DMS 273 (cell line): ENCODE results near the gene SEBOX.
A peak's percentile ranks its signal among the peaks of the same experiment; 100 is the strongest.

Experiments used
- DNase-seq: peaks from one replicate; lab custom pipeline; 2025; ENCODE audit not compliant: unreplicated experiment; lab: John Stamatoyannopoulos, UW

SEBOX gene

DNA sequence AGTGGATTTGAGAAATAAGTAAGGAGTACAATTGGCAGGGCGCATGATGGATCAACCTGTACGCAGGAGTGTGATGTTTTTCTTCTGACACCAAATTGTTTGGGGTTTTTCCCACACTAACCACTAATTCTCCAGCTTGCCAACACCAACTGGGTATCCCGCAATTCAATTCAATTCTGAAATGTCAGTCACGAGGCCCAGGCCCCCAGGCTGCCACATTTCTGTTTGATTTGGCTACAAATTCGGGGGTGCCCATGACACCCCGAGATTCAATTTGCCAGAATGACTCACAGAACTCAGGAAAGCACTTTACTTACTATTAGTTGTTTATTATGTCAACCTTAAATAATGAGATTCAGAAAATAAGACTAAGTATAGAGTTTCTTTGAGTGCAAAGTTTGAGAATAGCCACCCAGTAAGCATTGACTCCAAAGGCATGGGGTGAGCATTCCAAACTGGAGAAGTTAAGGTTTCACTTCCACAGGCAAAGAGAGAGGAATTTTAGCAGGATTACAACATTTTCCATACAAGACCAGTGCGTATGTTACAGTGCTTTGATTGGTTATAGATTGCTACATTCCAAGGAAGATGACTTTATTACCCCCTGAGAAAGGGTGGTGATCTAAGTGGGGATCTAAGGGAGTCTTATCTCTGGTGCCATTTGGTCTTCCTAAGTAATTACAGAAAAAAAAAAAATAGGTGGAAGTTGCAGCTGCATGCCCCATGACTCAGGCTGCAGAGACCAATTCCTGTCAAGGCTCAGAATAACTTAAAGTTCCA, 29.5 kb upstream of the SEBOX start:
- no peak for DNase-seq

DNA sequence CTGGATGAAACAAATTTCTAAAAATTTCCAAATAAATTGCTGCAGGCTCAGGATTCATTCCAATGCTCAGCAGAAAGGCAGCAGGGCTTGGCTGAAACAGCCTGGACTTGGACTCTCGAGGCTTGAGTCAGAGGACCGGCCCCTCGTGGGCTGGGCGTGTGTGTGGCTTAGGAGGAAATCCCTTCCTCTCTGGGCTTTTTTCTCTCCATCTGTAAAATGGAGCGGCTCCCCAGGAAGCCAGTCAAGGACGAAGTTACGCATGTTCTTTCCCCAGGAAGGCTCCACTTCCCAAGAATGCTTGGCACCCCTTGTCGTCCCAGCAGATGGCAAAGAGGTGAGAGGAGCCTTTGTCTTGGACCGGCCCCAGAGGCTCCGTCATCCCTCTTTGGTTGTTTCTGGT, 27.5 kb upstream of the SEBOX start:
- DNase-seq: no peak

DNA sequence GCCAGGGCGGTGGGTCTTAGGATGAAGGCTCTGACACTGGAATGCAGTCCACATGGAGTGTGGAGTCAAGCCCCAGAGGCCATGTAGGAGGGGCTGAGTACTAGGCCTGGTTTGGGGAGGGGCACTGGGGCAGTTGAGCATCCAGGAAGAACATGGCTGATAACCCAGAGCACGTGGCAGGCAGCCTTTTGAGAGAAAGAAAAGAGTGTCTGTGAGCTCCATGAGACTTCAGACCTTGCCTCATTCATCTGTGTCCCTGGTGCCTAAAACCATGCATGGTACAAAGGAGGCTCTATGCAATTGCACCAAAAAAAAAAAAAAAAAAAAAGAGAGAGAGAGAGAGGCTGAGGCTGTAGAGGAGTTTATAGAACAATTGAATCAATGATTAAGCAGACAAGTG, 26.4 kb upstream of the SEBOX start:
- DNase-seq: no peak

DNA sequence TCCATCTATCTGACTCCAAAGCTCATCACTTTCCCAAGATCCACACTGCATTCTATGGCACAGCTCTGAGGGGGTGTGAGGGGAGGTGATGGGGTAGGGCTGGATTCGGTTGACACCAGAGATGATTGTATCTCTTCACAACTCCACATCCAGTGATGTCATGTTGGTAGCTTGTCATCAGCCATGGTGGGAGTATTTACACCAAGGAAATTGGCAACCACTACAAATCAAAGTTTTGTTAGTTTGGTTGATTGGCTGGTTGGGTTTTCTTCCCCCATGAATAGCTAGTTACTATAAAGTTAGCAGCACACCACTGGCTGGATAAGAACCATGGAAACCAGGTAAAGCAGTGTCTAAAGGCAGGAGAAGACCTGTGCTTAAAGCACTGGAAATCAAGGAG, 26.0 kb upstream of the SEBOX start:
- DNase-seq: no peak

DNA sequence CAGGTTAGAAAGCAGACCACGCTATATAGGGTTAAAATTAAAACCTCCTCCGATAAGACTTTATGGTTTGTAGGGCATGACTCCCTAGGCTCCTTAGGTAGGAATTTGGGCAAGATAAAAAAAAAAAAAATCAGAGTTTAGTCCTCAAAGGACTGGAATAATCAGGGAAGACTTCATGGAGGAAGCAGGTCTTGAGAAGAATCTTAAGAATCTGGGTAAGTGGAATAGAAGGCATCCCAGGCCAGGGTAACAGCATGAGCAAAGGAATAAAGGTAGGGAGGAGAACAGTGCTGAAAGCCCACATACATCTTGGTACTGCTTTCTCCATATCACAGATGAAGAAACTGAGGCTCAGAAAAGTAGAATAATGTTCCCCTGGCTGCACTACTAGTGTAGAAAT, 25.6 kb upstream of the SEBOX start:
- DNase-seq: no peak

DNA sequence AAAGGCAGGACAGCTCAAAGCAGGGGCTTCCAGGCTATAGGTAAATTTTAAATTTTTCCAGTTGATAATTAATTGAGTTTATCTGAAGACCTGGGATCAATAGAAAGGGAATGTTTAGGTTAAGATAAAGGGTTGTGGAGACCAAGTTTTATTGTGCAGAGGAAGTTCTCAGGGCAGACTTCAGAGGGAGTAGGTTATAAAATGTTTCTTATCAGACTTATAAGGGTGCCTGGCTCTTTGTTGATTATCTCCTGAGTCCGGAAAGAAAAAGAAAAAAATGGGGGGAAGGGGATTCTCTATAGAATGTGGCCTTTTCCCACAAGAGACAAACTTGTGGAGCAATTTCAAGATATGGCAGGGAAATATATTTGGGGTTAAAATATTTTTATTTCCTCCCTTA, 25.1 kb upstream of the SEBOX start:
- no peak for DNase-seq

DNA sequence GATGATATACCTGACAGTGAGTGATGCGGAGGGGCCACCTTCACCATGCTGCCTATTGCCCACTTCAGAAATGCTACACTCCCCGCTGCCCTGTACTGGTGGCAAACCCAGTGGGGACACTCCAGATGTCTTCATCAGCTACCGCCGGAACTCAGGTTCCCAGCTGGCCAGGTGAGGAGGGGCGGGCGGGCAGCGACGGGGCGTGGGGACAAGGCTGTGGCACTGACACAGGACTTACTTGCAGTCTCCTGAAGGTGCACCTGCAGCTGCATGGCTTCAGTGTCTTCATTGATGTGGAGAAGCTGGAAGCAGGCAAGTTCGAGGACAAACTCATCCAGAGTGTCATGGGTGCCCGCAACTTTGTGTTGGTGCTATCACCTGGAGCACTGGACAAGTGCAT, 23.1 kb upstream of the SEBOX start:
- no peak for DNase-seq

DNA sequence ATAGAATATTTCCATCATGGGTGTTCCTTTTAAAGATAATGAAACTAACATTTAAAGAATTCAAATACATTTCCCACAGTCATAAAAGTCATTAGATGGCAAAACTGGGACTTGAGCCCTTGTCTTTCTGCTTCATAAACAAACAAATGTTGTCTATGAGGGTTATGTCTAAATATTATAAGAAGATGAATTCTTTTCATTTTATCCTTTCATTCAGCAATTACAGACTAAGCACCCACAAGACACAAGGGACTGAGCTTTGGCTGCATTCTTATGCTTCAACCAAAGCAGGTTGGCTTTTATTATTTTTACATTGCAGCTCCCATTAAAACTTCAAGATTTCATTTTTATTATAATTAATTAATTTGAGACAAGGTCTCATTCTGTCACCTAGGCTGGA, 21.4 kb upstream of the SEBOX start:
- no peak for DNase-seq

DNA sequence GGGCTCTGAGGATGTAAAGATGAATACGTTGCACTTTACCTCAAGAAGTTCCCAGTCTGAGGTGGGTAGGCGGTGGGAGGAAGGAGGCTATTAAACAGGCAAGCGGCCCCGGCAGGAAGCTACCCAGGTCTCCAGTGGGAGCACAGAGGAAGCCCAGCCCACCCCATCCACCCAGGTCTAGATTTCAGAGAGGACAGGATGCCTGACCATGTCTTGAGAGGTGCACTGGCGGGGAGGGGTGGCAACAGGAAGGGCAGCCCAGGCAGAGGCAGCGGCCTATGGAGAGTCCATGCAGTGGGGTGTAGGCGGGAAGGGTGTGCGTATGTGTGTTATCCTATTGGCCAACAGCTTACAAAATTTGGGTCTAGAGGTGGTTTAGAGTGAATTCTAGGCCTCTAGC, 20.4 kb upstream of the SEBOX start:
- no peak for DNase-seq

DNA sequence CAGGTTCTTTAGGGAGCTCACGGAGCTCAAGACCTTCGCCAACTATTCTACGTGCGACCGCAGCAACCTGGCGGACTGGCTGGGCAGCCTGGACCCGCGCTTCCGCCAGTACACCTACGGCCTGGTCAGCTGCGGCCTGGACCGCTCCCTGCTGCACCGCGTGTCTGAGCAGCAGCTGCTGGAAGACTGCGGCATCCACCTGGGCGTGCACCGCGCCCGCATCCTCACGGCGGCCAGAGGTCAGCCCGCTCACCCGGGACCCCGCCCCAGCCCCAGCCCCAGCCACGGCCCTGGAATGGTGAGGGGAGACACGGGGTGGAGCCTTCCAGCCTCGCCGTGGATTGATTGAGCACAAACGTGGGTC, 20.0 kb upstream of the SEBOX start:
- DNase-seq: no peak

DNA sequence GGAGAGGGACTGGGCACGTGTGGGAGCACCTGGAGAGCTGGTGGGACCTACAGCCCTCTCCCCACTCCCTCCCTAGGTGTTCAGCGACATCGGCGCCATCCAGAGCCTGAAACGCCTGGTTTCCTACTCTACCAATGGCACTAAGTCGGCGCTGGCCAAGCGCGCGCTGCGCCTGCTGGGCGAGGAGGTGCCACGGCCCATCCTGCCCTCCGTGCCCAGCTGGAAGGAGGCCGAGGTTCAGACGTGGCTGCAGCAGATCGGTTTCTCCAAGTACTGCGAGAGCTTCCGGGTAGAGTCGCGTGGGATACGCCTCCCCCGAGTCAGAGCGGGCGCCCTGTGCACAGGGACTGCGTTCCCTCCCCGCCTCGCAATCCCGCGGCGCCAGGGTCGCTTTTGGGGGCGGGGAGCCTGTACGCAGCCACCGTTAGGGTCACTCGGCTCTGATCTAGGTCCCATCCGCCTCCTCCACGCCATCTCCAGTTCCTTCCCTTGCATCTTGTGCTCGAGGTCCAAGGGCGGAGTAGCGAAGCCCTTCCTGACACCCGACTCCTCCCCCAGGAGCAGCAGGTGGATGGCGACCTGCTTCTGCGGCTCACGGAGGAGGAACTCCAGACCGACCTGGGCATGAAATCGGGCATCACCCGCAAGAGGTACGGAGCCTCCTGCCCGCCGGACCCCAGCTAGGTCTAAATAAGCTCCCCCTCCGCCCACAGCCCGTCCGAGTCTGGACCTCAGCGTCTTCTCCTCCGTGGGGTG, 19.5 kb upstream of the SEBOX start:
- no peak for DNase-seq

DNA sequence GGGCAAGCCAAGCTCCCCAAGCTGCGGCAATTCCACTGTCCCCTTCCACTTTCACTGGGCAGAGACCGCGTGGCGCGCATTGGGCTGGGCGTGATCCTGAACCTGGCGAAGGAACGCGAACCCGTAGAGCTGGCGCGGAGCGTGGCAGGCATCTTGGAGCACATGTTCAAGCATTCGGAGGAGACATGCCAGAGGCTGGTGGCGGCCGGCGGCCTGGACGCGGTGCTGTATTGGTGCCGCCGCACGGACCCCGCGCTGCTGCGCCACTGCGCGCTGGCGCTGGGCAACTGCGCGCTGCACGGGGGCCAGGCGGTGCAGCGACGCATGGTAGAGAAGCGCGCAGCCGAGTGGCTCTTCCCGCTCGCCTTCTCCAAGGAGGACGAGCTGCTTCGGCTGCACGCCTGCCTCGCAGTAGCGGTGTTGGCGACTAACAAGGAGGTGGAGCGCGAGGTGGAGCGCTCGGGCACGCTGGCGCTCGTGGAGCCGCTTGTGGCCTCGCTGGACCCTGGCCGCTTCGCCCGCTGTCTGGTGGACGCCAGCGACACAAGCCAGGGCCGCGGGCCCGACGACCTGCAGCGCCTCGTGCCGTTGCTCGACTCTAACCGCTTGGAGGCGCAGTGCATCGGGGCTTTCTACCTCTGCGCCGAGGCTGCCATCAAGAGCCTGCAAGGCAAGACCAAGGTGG, 16.3 kb upstream of the SEBOX start:
- DNase-seq: no peak

DNA sequence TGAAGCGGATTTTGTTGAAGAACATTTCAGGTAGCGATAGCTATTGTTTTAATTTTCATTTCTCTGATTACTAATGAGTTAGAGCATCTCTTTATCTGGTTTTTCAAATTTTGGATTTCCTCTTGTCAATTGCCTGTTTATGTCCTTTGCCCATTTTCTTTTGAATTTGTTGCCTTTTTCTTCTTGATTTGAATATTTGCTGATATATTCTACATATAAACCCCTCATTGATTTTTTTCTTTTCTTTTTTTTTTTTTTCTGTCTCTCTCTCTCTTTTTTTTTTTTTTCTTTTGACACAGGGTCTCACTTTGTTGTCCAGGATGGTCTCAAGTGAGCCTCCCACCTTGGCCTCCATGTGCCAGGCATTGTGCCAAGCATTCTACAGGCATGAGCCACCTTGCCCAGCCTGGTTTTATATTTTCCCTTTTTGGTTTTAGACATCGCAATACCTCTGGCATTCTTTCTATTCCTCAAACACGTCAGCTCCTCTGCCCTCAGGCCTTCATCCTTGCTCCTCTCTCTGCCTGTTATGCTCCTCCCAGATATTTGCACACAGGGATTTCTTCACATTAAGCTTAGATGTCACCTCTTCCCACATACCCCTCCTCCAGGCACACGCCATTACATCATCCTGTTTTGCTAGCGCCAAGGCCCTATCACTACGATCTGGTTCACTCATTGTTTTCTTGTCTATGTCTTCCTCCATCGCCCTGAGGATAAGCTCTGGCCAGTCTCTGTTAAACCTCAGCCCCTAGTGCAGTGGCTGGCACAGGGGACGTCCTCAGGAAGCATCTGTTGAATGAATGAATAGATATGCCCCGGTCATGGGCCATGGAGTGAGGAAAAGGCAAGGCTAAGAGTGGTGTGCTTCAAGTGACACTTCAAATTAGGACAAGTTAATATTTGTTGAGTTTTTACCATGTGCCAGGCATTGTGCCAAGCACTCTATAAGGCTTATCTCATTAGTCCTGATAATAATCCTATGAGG, 15.1 kb upstream of the SEBOX start:
- DNase-seq: no peak

DNA sequence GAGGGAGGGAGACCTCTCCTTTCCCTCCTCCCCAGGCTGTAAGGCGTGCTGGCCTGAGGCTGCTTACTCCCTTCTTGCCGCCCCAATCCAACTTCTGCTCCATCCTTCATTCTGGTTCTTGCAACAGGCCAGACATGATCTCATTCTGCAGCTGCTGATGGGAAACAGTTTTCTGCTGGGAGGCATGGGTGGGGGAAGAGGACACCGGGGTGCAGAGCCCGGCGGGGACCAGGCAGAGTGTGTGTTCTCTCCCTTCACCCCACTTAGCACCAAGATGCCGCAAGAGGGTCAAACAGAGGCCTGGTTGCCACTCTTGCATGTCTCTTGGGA, 7.9 kb upstream of the SEBOX start:
- DNase-seq: peak; percentile 50

DNA sequence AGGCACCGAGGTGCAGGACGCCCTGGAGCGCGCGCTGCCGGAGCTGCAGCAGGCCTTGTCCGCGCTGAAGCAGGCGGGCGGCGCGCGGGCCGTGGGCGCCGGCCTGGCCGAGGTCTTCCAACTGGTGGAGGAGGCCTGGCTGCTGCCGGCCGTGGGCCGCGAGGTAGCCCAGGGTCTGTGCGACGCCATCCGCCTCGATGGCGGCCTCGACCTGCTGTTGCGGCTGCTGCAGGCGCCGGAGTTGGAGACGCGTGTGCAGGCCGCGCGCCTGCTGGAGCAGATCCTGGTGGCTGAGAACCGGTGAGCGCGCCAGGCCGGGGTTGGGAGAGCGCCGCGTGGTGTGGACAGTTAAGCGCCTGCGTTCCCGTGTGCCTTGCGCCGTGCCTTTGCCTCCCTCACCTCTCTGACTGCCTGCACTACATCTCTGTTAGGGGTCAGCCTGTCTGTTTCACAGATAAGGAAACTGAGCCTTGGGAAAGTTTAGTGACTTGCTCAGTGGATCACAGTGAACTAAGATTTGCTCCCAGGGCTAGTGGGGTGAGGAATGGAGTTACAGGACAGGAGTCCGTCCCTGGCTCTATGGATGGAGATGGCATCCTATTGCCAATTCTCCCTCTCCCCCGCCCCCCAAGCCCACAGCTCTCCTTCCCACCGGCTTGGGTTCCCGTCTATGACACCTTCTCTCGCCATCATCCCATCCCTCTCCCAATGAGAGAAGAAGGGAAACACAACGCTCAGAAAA, 7.4 kb upstream of the SEBOX start:
- DNase-seq: peak; percentile 74

DNA sequence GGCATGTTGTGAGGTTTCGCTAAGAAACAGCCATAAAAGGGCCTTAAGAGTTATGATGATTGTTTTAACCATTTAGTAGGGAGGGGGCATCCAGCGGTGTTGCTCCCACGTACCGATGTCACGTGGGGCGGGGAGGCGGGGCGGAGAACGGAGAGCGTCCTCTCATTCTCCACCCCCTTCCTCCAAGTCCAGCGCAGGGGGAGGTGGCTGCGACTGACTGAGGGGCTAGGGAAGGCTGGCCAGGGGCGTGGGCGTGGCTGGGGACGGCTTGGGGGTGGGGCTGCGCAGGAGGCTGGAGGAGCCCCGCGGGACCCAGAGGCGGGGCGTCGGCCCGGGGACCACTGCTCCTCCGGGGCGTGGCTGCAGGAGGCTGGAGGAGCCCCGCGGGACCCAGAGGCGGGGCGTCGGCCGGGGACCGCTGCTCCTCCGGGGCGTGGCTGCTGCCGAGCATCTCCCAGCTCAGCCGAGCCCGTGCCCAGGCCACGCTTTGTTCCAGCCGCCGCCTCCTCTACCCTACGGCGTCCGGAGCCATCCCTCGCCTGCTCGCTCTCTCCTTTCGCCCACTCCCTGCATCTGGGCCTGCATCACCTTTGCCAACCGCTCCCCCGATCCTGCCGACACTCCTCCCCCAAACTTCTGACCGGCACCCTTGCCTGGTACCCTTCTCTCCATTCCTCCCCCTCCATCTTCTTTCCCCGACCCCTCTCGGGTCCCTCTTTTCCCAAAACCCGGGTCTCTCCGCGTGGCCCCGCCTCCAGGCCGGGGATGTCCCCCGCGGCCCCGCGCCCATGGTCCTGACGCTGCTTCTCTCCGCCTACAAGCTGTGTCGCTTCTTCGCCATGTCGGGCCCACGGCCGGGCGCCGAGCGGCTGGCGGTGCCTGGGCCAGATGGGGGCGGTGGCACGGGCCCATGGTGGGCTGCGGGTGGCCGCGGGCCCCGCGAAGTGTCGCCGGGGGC, 6.5 kb upstream of the SEBOX start, which contains the start of gene SARM1:
SARM1 (plus strand) TSS at position 450 of the 958 bp plus-strand sequence; CDS start at position 789, 339 bp downstream.
- peak; percentile 97 for DNase-seq

DNA sequence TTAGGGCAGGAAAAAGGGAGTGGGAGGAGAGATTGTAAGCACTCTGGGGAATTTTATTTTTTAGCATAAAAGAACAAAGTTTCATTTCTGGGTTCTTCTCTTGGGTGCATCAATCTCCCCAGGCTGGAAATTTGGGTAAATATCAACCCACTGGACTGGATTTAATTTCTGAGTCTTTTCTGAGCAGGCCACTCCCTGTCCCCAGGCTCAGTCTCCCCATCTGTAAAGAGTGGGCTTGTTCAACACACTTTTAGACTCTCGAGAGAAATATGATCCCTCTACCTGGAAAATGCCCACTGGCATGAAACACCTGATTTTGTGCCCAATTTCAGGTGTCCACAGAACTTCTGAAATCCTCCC, 5.7 kb upstream of the SEBOX start:
- no peak for DNase-seq

DNA sequence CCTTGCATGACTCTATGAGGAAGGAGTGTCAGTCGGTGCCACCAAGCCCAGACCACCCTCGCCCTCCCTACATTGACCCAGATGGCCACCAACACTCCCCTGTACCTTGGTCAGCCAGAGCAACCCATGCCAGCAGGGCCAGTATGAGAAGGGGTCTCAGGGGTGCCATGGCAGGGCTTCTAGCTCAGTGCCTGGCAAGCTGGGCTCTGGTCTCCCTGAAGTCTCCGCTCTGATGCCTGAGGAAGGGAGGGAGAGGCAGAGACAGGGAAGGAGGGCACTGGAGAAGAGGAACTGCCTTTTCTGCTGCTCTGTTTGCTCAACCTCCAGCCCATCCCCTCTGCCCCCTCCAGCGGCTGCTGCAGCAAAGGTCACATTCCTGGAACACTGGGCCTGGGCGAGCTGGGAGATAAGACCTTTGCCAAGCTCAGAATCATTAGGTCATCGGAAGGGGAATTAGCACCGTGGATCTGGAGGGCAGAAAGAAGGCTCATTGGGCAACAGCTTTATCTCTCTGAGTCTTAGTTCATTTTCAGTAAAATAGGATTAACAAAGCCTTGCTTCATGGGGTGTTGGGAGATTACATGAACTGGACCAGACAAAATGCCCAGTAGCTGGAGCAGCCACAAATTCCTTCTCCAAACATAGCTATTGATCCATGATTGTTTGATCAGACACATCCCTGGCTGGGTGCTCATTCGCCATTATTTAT, 5.2 kb upstream of the SEBOX start, which contains the start of gene VTN:
VTN (minus strand) TSS at position 273 of the 709 bp plus-strand sequence; CDS start at position 169, 104 bp downstream.
- DNase-seq: peak; percentile 54

DNA sequence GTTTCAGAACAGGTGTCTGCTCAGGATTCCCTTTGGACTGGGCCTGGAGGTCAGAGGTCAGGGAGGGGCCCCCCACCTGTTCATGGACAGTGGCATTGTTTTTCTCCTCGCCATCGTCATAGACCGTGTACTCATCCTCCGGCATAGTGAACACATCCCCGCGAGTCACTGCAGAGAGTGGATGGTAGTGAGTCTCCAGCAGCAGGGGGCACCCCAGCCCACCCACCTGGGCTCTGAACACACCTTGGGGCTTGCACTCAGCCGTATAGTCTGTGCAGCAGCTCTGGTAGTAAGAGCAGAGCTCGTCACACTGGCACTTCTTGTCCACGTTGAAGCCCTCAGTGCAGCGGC, 4.7 kb upstream of the SEBOX start:
- no peak for DNase-seq
